Measurements from ENCODE around the gene TRIM75. TPM values are rescaled to one million over a fixed set of nuclear protein-coding genes. Genes with fewer than 3 reads are reported as not detected.

Gene TRIM75
- total RNA-seq, 1 donor from 2014 or later, result not detected

GRCh38 chr4:165096776-165097175 lies 43.1 kb downstream of the TRIM75 start:
- FAIRE-seq, result no peak
- Histone ChIP-seq H3K36me3 (ENCODE audit: control insufficient read depth, insufficient read depth, low read length) (peaks cover 5% of the 10 kb centered on the region), H3K27me3 (ENCODE audit: control insufficient read depth, insufficient read depth, low read length) (no peaks in the 10 kb centered on the region), H3K4me3 (ENCODE audit: low read depth, low read length) (no peak overlapping the region)
- peak; percentile 8 for DNase-seq (ENCODE audit: low read depth)
- peak; percentile 25 for TF ChIP-seq CTCF (IDR thresholded peaks at IDR 0.05; ENCODE audit: insufficient read depth, low read length, severe bottlenecking)

GRCh38 chr4:165101641-165102040 lies 48.0 kb downstream of the TRIM75 start:
- no peaks in the 10 kb centered on the region for H3K27me3 ChIP-seq (ENCODE audit: control insufficient read depth, insufficient read depth, low read length)
- no peak overlapping the region for H3K4me3 ChIP-seq (ENCODE audit: low read depth, low read length)
- H3K36me3 ChIP-seq (ENCODE audit: control insufficient read depth, insufficient read depth, low read length), result peaks cover 8% of the 10 kb centered on the region
- no peak for TF ChIP-seq CTCF (IDR thresholded peaks at IDR 0.05; ENCODE audit: insufficient read depth, low read length, severe bottlenecking)
- FAIRE-seq (no peak), DNase-seq (ENCODE audit: low read depth) (no peak)

- Histone ChIP-seq H3K4me3 (ENCODE audit: low read depth, low read length) (no peak overlapping the region), H3K27me3 (ENCODE audit: control insufficient read depth, insufficient read depth, low read length) (no peaks in the 10 kb centered on the region), H3K36me3 (ENCODE audit: control insufficient read depth, insufficient read depth, low read length) (peaks cover 6% of the 10 kb centered on the region)
- no peak for TF ChIP-seq CTCF (IDR thresholded peaks at IDR 0.05; ENCODE audit: insufficient read depth, low read length, severe bottlenecking)
- FAIRE-seq, result no peak
- no peak for DNase-seq (ENCODE audit: low read depth)
Measured at GRCh38 chr4:165106518-165106917, 52.9 kb downstream of the TRIM75 start.

Other genes with a start within 250 kb of the TRIM75 start
- not detected in 2 replicates for gene APELA, start 176.7 kb upstream of the TRIM75 start, total RNA-seq
- 0.26 and 1.1 TPM in 2 replicates for gene TRIM61, start 76.2 kb upstream of the TRIM75 start, total RNA-seq
- gene TRIM60, start 21.9 kb upstream of the TRIM75 start, total RNA-seq, result not detected in 2 replicates
- gene TMEM192, start 59.0 kb downstream of the TRIM75 start, total RNA-seq, result 10.8 and 12.9 TPM in 2 replicates
- gene KLHL2, start 153.7 kb downstream of the TRIM75 start, total RNA-seq, result 49.2 and 52.6 TPM in 2 replicates